Stimulated activated CD8-positive, alpha-beta memory T cell treated with anti-CD3 and anti-CD28 coated beads, Interleukin-12 subunit alpha, Interleukin-12 subunit beta, amount 100 ng/mL, for 4 hours (primary cell): Measurements from ENCODE around the gene NCOA3.

Source experiments
- DNase-seq: peaks from one replicate; pipeline ENCODE4 v3.0.0-alpha.2; 2020; ENCODE audit warnings: low read depth

The NCOA3 gene

DNA sequence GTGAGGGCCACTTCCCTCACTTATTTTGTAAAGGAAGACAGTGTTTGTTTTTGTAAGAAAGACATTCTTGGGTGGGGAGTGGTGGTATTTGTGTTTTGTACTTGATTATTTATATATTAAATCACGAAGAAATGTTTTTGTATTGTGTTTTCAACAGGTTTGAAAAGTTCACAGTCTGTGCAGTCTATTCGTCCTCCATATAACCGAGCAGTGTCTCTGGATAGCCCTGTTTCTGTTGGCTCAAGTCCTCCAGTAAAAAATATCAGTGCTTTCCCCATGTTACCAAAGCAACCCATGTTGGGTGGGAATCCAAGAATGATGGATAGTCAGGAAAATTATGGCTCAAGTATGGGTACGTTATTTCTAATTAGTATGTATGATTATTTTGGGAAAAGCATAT is 137.2 kb downstream of the NCOA3 start:
- DNase-seq = no peak

DNA sequence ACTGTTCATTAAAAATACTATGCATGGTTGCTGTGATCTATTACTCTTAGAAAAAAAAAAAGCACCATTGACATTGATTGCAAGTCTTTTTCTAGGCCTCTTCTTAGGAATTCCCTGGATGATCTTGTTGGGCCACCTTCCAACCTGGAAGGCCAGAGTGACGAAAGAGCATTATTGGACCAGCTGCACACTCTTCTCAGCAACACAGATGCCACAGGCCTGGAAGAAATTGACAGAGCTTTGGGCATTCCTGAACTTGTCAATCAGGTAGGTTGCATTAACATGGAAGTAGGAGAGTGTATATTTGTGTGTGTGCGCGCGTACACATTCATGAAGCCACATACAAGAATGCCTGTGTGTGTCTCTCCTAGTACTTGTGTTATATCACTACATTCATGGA is 140.4 kb downstream of the NCOA3 start:
- no peak for DNase-seq

DNA sequence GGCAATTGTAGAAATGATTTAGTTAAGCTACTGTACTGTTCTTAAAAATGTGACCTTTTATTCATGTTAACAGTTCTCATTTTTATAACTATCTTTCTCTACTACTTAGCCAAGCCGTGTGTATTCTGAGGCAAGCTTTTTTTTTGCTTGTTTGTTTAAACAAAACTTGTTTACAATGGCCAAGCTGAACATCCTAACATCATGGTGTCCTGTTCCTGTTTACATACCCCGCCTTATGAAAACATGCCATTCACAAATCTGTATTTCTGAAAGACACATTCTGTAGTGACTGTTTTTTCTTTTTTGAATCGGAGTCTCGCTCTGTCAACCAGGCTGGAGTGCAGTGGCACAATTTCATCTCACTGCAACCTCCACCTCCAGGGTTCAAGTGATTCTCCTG is 140.9 kb downstream of the NCOA3 start:
- DNase-seq = no peak

GRCh38 chr20:47645632-47646031 is 143.9 kb downstream of the NCOA3 start:
- no peak for DNase-seq

DNA sequence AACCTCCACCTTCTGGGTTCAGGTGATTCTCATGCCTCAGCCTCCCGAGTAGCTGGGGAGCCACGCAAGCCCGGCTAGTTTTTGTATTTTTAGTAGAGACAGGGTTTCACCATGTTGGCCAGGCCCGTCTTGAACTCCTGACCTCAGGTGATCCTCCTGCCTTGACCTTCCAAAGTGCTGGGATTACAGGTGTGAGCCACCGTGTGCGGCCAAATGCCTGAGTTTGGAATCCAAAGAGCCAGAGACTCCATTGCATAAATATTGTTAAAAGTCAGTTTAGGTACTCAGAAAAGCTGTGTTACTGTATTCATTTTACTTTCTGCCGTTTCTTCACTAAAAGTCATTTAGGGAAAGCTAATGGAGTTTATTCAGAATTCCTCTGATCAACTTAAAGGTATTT is 146.3 kb downstream of the NCOA3 start:
- no peak for DNase-seq

- no peak for DNase-seq
These were observed 147.3 kb downstream of the NCOA3 start for GRCh38 chr20:47648943-47649342.

DNA sequence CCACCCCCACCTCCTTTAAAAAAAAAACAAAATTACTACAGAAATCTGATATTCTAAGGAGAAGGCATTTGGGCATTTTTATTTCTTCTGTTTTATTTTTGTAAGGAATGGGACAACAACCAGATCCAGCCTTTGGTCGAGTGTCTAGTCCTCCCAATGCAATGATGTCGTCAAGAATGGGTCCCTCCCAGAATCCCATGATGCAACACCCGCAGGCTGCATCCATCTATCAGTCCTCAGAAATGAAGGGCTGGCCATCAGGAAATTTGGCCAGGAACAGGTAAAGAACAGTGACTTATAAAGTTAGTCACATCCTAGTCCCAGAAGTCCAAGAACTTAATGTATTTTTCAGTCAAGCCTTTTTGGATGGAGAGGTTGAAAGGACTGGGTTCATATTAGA is 150.6 kb downstream of the NCOA3 start:
- no peak for DNase-seq

GRCh38 chr20:47652794-47653193 is 151.1 kb downstream of the NCOA3 start:
- DNase-seq = no peak

DNA sequence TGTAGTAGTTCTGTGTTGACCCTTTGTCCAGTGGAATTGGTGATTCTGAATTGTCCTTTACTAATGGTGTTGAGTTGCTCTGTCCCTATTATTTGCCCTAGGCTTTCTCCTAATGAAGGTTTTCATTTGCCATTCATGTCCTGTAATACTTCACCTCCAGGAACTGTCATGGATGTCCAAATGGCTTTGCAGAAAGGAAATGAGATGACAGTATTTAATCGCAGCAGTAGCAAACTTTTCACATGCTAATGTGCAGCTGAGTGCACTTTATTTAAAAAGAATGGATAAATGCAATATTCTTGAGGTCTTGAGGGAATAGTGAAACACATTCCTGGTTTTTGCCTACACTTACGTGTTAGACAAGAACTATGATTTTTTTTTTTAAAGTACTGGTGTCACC is 152.2 kb downstream of the NCOA3 start:
- no peak for DNase-seq

DNA sequence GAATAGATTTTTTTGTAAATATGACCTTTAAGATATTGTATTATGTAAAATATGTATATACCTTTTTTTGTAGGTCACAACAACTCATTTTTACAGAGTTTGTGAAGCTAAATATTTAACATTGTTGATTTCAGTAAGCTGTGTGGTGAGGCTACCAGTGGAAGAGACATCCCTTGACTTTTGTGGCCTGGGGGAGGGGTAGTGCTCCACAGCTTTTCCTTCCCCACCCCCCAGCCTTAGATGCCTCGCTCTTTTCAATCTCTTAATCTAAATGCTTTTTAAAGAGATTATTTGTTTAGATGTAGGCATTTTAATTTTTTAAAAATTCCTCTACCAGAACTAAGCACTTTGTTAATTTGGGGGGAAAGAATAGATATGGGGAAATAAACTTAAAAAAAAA is 152.7 kb downstream of the NCOA3 start:
- DNase-seq = no peak

DNA sequence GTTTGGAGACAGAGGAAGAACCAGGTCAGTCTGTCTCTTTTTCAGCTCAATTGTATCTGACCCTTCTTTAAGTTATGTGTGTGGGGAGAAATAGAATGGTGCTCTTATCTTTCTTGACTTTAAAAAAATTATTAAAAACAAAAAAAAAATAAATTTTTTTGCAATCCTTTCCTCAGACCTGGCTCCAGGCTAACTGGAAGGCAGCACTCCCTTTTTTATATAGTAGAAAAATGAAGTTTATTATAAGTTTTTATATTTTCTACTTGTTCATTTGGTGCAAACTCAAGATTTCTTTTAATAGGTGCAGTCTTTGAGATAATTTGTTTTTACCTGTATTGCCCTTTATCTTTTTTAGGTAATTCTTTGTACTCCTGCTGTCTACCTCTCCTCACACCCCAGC is 153.9 kb downstream of the NCOA3 start:
- no peak for DNase-seq

- no peak for DNase-seq
These were observed 154.6 kb downstream of the NCOA3 start for GRCh38 chr20:47656318-47656717.

- no peak for DNase-seq
These were observed 158.4 kb downstream of the NCOA3 start for GRCh38 chr20:47659904-47660601.

- DNase-seq = no peak
These were observed 158.9 kb downstream of the NCOA3 start for GRCh38 chr20:47660602-47660905.

GRCh38 chr20:47660983-47661700 is 159.5 kb downstream of the NCOA3 start:
- DNase-seq = no peak

DNA sequence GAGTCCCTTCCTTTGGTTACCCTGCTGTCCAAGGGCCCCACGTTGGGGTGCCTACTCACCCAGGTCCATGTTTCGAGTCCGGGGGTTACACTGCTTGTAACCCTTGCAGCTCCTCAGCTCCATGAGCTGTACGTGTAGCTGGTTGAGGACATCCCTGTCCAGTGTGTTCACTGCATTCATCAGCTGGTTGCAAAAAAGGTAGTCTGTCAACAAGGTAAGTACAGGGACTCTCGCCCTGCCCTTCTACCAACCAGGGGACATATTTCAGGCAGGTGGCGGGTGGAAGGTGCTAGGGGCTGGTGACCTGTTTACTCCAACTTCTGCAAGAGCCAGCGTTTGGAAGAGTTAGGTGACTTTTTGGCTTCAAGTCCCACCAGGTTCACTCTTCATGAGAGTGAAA is 160.0 kb downstream of the NCOA3 start:
- DNase-seq = no peak

GRCh38 chr20:47662483-47663353 is 161.0 kb downstream of the NCOA3 start:
- no peak for DNase-seq

- peak; percentile 39 for DNase-seq
These were observed 161.8 kb downstream of the NCOA3 start for GRCh38 chr20:47663354-47664067.

- DNase-seq = no peak
These were observed 162.4 kb downstream of the NCOA3 start for GRCh38 chr20:47664068-47664437.

- no peak for DNase-seq
These were observed 163.1 kb downstream of the NCOA3 start for GRCh38 chr20:47664744-47665143.

- DNase-seq = no peak
These were observed 163.7 kb downstream of the NCOA3 start for GRCh38 chr20:47665221-47665991.

DNA sequence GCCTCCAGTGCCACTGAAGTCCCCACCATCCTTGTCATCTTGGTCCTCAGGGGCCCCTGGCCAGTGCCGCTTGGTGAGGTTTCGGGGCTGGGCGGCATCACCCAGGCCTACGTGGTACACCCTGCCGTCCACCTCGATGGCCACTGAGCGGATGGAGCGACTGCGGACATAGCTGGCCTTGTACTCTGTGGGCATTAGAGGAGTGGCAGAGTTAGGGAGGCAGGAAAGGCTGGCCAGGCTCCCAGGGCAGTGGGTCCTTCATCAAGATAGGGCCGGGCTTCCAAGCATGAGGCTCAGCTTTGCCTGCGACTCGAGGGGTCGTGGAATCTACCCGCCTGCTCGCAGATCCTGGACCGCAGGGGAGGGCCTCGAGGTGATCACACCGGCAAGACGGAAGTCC is 164.6 kb downstream of the NCOA3 start:
- no peak for DNase-seq
